Naive thymus-derived CD8-positive, alpha-beta T cell (primary cell): ENCODE measurements around the gene PSMB4. TPM values are rescaled to one million over a fixed set of nuclear protein-coding genes. Genes with fewer than 3 reads are reported as not detected.
"Not testable (repeated sequence)": the region's sequence is repeated elsewhere in the genome, so short reads cannot be mapped to it uniquely, and the experiment has no call there.

Experiments
- ATAC-seq, 2 donors: fragments of 150-1000 bp; cut with Tn5 transposase in 1 of 2; sonication (Bioruptor Pico), chemical (Tn5 transposase) in 1 of 2; 1 replicate in 1 of 2; 2 replicates in 1 of 2; pipeline ENCODE4 v1.10.0; 2021; ENCODE audit warnings: mild to moderate bottlenecking in 2 of 2, moderate library complexity in 2 of 2
- POLR2A ChIA-PET: fragments of 350-600 bp; sonication (Branson Sonifier 250); formaldehyde crosslinking; loops from one replicate; lab custom pipeline; 2021; ENCODE audit warnings: antibody characterized with exemption; lab: Charles Lee
- DNase-seq, 10 donors: peaks; one replicate each; pipeline versions ENCODE4 v3.0.0 to v3.0.0-alpha.2; 2020 to 2022
- H3K27ac Mint-ChIP-seq, 10 donors: one replicate each; pipeline ENCODE4 v1.8.0; 2020 to 2022; ENCODE audit warnings: mild to moderate bottlenecking in 10 of 10, mixed read lengths in 10 of 10, moderate library complexity in 4 of 10, inconsistent platforms in 1 of 10
- H3K27me3 Mint-ChIP-seq, 5 donors: one replicate each; pipeline ENCODE4 v1.8.0; 2021 to 2022; ENCODE audit warnings: mixed read lengths in 5 of 5
- H3K36me3 Mint-ChIP-seq, 3 donors: one replicate each; pipeline ENCODE4 v1.8.0; 2020 to 2022; ENCODE audit warnings: mixed read lengths in 3 of 3, mild to moderate bottlenecking in 2 of 3, inconsistent platforms in 1 of 3
- H3K4me1 Mint-ChIP-seq, 4 donors: one replicate each; pipeline ENCODE4 v1.8.0; 2021 to 2022; ENCODE audit warnings: mixed read lengths in 4 of 4
- H3K4me3 Mint-ChIP-seq, 10 donors: one replicate each; pipeline ENCODE4 v1.8.0; 2020 to 2022; ENCODE audit warnings: mild to moderate bottlenecking in 10 of 10, mixed read lengths in 10 of 10, moderate library complexity in 6 of 10, inconsistent platforms in 1 of 10
- H3K9me3 Mint-ChIP-seq, 9 donors: one replicate each; pipeline ENCODE4 v1.8.0; 2020 to 2022; ENCODE audit warnings: mixed read lengths in 9 of 9, mild to moderate bottlenecking in 3 of 9, inconsistent platforms in 1 of 9, moderate library complexity in 1 of 9
- polyA plus RNA-seq, 3 donors: library from polyadenylated mRNA; unstranded; fragments of 300-500 nt; fragmentation: Illumina TruSeq; gene quantifications; one replicate each; pipeline ENCODE4 v1.2.3, GENCODE V29; 2021
- total RNA-seq, 8 experiments: library from RNA in 2 of 8; stranded (reverse) in 2 of 8; gene quantifications; one replicate each; pipeline ENCODE4 v1.2.3 and lab custom pipeline; 2021 to 2026

Gene PSMB4
- total and polyA plus RNA-seq, 5 experiments from 2014 or later = 47.4 to 230 (median 57.5) TPM

DNA sequence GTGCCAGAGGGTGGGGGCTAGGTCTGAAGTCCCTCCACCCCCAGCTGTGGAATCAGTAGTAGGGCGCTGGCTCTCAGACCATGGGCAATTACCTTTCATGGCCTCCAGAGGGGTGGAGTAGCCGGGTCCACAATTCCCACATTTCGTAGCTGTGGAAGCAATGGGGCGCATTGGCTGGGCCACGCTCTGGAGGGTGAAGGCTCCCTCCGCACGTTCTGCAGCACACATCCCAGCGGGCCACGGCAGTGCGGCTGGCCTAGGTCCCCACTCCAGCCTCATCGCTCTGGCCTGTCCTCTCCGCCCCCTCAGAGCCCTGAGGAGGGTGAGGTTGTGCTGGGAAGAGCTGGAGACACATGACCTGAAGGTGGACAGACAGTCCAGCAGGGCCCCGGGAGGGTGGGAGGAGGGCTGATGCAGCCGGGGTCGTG is 29.7 kb upstream of the PSMB4 start:
- POLR2A ChIA-PET = no interaction called here
- DNase-seq (no peak), ATAC-seq (no peak)
- Mint-ChIP-seq H3K27me3 (no peaks in the 10 kb centered on the region), H3K36me3 (no peaks in the 10 kb centered on the region), H3K4me1 (peaks cover 0 to 4% (median 0%) of the 10 kb centered on the region in 4 donors), H3K27ac (no peak overlapping the region), H3K9me3 (no peaks in the 10 kb centered on the region), H3K4me3 (no peak overlapping the region)

DNA sequence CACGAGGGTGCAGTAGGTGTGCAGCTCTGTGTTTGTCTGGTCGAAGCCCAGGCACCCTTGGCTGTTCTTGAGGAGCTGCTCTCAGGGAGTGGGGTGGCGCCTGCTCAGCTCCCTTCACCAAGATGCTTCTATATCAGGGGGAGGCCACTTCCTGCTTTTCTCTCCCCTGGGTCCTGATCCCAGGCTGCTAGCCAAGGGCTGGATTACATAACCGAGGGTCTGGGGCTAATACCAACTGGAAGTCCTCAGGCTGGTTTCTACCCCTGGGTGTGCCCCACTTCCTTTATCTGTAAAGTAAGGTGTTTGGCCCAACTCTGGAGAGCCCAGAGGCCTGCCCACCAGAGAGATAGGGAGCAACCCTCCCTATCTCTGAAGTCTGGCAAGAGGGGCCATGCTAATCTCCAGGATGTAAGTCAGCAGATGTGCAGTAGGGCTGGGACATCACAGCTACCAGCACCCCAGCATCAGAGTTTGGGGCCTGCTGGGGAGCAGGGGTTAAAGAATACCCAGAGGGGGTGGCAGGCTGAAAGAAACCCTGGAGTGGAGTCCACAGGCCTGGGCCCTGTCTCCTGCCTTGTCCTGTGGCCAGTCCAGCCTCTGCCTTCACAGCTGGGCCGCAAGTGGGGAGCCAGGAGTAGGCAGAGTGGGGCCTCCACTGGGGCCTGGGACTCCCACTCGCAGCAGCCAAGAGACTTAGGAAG is 29.0 kb upstream of the PSMB4 start:
- POLR2A ChIA-PET = no interaction called here
- no peak overlapping the region for H3K4me3 Mint-ChIP-seq
- H3K27me3 Mint-ChIP-seq = peaks cover 0 to 4% (median 0%) of the 10 kb centered on the region in 5 donors
- H3K4me1 Mint-ChIP-seq = peaks cover 0 to 4% (median 0%) of the 10 kb centered on the region in 4 donors
- no peaks in the 10 kb centered on the region for H3K9me3 Mint-ChIP-seq
- H3K36me3 Mint-ChIP-seq = no peaks in the 10 kb centered on the region
- DNase-seq (no peak), ATAC-seq (no peak)
- H3K27ac Mint-ChIP-seq = peak overlapping the region in 1 of 10 donors; percentile 2

GRCh38 chr1:151371370-151372057 is 27.9 kb upstream of the PSMB4 start:
- Mint-ChIP-seq H3K4me1 (peaks cover 0 to 3% (median 0%) of the 10 kb centered on the region in 4 donors), H3K27ac (peak overlapping the region in 1 of 10 donors; percentile 90), H3K9me3 (no peaks in the 10 kb centered on the region), H3K36me3 (no peaks in the 10 kb centered on the region), H3K4me3 (no peak overlapping the region), H3K27me3 (peaks cover 0 to 4% (median 0%) of the 10 kb centered on the region in 5 donors)
- DNase-seq = no peak
- POLR2A ChIA-PET = no interaction called here
- ATAC-seq = no peak

- Mint-ChIP-seq H3K4me3 (no peak within 1 kb of the TSS), H3K27ac (peak within 1 kb of the TSS in 1 of 10 donors; percentile 7), H3K4me1 (peaks cover 0 to 3% (median 0%) of the 10 kb centered on the region in 4 donors), H3K9me3 (no peaks in the 10 kb centered on the region), H3K36me3 (no peaks in the 10 kb centered on the region), H3K27me3 (peaks cover 0 to 4% (median 0%) of the 10 kb centered on the region in 5 donors)
- POLR2A ChIA-PET = no interaction called here
- ATAC-seq (no peak), DNase-seq (no peak)
Observed at GRCh38 chr1:151372058-151372934, 27.1 kb upstream of the PSMB4 start, which contains the start of gene SELENBP1. SELENBP1 (minus strand) TSS chr1:151372705; CDS start chr1:151372641, 64 bp downstream.

GRCh38 chr1:151373196-151373595 is 26.2 kb upstream of the PSMB4 start:
- H3K36me3 Mint-ChIP-seq = no peaks in the 10 kb centered on the region
- no peak for ATAC-seq
- peak overlapping the region in 1 of 10 donors; percentile 7 for H3K27ac Mint-ChIP-seq
- POLR2A ChIA-PET = no interaction called here
- H3K4me3 Mint-ChIP-seq = no peak overlapping the region
- no peaks in the 10 kb centered on the region for H3K9me3 Mint-ChIP-seq
- H3K4me1 Mint-ChIP-seq = peaks cover 0 to 3% (median 0%) of the 10 kb centered on the region in 4 donors
- H3K27me3 Mint-ChIP-seq = peaks cover 0 to 4% (median 0%) of the 10 kb centered on the region in 5 donors
- no peak for DNase-seq

DNA sequence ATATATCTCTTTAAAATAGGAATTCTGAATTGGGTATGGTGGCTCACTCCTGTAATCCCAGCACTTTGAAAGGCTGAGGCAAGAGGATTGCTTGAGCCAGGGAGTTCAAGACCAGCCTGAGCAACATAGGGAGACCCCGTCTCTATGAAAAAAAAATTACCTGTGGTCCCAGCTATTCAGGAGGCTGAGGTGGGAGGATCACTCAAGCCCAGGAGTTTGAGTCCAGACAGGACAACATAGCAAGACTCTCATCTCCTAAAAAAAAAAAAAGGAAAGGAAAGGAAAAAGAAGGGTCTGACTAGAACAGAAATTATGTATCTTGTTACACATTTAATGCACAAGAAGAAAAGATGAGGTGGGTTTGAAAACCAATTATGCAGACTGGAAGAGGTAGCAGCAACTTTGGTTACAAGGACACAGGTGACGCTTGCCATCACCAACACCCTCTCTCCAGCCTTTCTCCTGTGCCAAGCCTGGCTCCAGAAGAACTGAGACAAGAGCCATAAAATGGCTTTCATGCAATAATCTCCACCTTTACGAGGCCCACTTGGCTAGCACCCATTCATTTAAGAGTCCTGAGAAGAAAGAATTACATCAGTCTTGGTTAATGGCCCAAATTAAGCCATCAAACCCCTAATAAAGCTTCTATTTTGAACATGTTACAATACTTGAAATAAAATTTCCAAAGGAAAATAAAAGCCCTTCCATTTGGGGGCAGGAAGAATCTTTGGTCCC is 22.1 kb upstream of the PSMB4 start:
- peaks cover 0 to 1% (median 0%) of the 10 kb centered on the region in 4 donors for H3K4me1 Mint-ChIP-seq
- H3K9me3 Mint-ChIP-seq = no peaks in the 10 kb centered on the region
- ATAC-seq (no peak), DNase-seq (no peak)
- POLR2A ChIA-PET = no interaction called here
- H3K36me3 Mint-ChIP-seq = no peaks in the 10 kb centered on the region
- H3K27me3 Mint-ChIP-seq = peaks cover 0 to 4% (median 0%) of the 10 kb centered on the region in 5 donors
- H3K4me3 Mint-ChIP-seq = no peak overlapping the region
- H3K27ac Mint-ChIP-seq = no peak overlapping the region

- DNase-seq = no peak
- no peaks in the 10 kb centered on the region for H3K9me3 Mint-ChIP-seq
- no peaks in the 10 kb centered on the region for H3K27me3 Mint-ChIP-seq
- no peaks in the 10 kb centered on the region for H3K4me1 Mint-ChIP-seq
- POLR2A ChIA-PET = no interaction called here
- ATAC-seq = no peak
- H3K27ac Mint-ChIP-seq = no peak overlapping the region
- H3K36me3 Mint-ChIP-seq = no peaks in the 10 kb centered on the region
- H3K4me3 Mint-ChIP-seq = no peak overlapping the region
Observed at GRCh38 chr1:151384584-151384983, 14.8 kb upstream of the PSMB4 start.

DNA sequence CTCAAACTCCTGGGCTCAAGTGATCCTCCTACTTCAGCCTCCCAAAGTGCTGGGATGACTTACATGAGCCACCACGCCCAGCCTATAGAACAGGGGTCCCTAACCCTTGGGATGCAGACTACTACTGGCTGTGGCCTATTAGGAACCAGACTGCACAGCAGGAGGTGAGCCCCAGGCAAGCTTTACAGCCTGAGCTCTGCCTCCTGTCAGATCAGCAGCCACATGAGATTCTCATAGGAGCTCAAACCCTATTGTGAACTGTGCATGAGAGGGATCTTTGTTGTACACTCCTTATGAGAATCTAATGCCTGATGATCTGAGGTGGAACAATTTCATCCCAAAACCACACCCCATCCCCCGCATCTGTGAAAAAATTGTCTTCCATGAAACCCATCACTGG is 13.4 kb upstream of the PSMB4 start:
- H3K36me3 Mint-ChIP-seq = no peaks in the 10 kb centered on the region
- H3K9me3 Mint-ChIP-seq = no peaks in the 10 kb centered on the region
- no peaks in the 10 kb centered on the region for H3K4me1 Mint-ChIP-seq
- no peak for DNase-seq
- no peaks in the 10 kb centered on the region for H3K27me3 Mint-ChIP-seq
- H3K4me3 Mint-ChIP-seq = no peak overlapping the region
- POLR2A ChIA-PET = no interaction called here
- H3K27ac Mint-ChIP-seq = no peak overlapping the region
- ATAC-seq = no peak

GRCh38 chr1:151390221-151391078 is 8.9 kb upstream of the PSMB4 start:
- H3K9me3 Mint-ChIP-seq, H3K27me3 Mint-ChIP-seq, DNase-seq, ATAC-seq, H3K27ac Mint-ChIP-seq, H3K4me1 Mint-ChIP-seq, H3K4me3 Mint-ChIP-seq, H3K36me3 Mint-ChIP-seq: not testable (repeated sequence)
- POLR2A ChIA-PET = interaction anchor here (0.6 to 0.7 kb wide), 2 partner anchors 11 to 778 kb away, joined by 3 to 4 read pairs; no protein-coding TSS in a partner anchor

DNA sequence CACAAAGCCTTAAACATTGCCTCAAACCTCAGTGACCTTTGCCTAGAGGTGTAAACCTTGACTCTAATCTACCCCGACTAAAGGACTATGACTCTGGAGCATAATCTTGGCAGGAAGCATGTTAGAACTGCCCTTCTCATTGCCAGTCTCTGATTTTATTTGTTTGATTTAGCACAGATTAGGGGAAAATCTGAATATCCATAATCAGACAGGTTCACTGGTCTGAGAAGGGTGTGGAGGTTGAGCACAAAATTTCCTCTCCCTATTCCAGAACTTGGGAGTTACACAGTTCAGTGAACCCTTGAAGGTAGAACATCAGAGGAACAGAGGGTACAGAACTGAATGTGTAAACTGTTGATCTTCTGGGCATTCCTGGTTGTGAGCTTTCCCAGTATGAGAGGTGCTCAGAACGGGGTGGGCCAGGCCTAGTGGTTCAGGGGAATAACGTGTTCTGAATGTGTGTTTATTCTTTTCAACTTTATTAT is 8.3 kb upstream of the PSMB4 start:
- POLR2A ChIA-PET = interaction anchor here (0.6 to 0.7 kb wide), 2 partner anchors 12 to 779 kb away, joined by 3 to 4 read pairs; no protein-coding TSS in a partner anchor
- DNase-seq (no peak), ATAC-seq (no peak)
- H3K36me3 Mint-ChIP-seq = no peaks in the 10 kb centered on the region
- peaks cover 0 to 3% (median 0%) of the 10 kb centered on the region in 5 donors for H3K27me3 Mint-ChIP-seq
- no peaks in the 10 kb centered on the region for H3K9me3 Mint-ChIP-seq
- no peak overlapping the region for H3K4me3 Mint-ChIP-seq
- no peaks in the 10 kb centered on the region for H3K4me1 Mint-ChIP-seq
- H3K27ac Mint-ChIP-seq = no peak overlapping the region

DNA sequence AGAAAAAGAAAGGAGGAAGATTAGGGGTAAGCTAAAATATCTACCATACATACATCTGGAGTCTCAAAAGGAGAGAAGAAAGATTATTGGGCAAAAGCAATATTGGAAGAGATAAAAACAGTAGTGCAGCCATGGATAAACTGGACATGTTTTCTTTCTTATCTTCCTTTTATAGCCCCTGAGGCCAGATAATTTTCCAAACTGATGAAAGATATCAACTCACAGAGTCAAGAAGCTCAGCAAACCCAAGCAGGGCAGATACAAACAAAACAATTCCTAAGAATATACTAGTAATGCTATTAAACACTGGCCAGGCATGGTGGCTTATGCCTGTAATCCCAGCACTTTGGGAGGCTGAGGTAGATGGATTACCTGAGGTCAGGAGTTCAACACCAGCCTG is 5.8 kb upstream of the PSMB4 start:
- H3K36me3 Mint-ChIP-seq = no peaks in the 10 kb centered on the region
- POLR2A ChIA-PET = interaction anchor here (0.6 kb wide), 1 partner anchor 119 kb away, joined by 3 read pairs; no protein-coding TSS in a partner anchor
- H3K4me1 Mint-ChIP-seq = peaks cover 0 to 3% (median 2%) of the 10 kb centered on the region in 4 donors
- H3K27me3 Mint-ChIP-seq = peaks cover 0 to 3% (median 0%) of the 10 kb centered on the region in 5 donors
- H3K27ac Mint-ChIP-seq = no peak overlapping the region
- DNase-seq = no peak
- H3K4me3 Mint-ChIP-seq = no peak overlapping the region
- no peaks in the 10 kb centered on the region for H3K9me3 Mint-ChIP-seq
- no peak for ATAC-seq
